ENCODE results near the gene ZNF541. TPM values are rescaled to one million over a fixed set of nuclear protein-coding genes. Genes with fewer than 3 reads are reported as not detected.

The ZNF541 gene
- total RNA-seq, 1 experiment from 2014 or later: 0.15 TPM

DNA sequence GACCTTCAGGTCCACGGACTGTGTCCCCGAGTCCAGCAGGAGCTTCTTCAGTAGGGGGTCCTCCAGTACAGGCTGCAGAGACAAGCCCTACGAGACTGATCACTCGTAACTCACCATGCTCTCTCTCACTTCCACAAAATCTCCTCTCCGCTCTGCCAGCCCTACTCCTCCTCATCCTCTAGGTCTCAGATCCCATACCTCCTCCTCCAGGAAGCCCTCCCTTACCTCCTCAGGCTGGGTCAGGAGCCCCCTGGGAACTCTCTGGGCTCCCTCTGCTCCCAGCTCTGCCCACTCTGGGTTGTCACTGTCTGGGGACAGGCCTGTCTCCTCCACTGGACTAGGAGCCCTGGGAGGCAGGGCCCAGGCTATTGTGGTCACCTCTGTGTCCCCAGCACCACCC lies 34.1 kb downstream of the ZNF541 start:
- Histone ChIP-seq H3K27me3 (ENCODE audit: control insufficient read depth, insufficient read depth, low read length) (no peaks in the 10 kb centered on the region), H3K4me1 (ENCODE audit: control insufficient read depth, insufficient read depth, low read length) (no peaks in the 10 kb centered on the region), H3K36me3 (ENCODE audit: control insufficient read depth, insufficient read depth, low read length) (no peaks in the 10 kb centered on the region), H3K4me3 (ENCODE audit: low read depth in 2 of 2, low read length in 2 of 2) (no peak overlapping the region), H3K9me3 (ENCODE audit: control insufficient read depth, insufficient read depth, low read depth, low read length) (no peaks in the 10 kb centered on the region), H3K27ac (ENCODE audit: low read length) (no peak overlapping the region)
- BruUV-seq (replicated peaks): no TSS peak
- intact Hi-C loops (cut with micrococcal nuclease; ENCODE audit: unreplicated experiment): no loop called here
- no peak for ATAC-seq
- no peak for TF ChIP-seq TCF7L2 (IDR thresholded peaks at IDR 0.05; ENCODE audit: low read depth, low read length)
- no peak for TF ChIP-seq SIN3A (IDR thresholded peaks at IDR 0.05; ENCODE audit: borderline replicate concordance, insufficient read depth, low read depth, low read length)
- no peak for TF ChIP-seq CTCF (IDR thresholded peaks at IDR 0.05)
- TF ChIP-seq REST (IDR thresholded peaks at IDR 0.05; ENCODE audit: insufficient read depth in 1 of 2, low read depth in 2 of 2, low read length in 1 of 2): no peak
- no peak for TF ChIP-seq POLR2AphosphoS5 (IDR thresholded peaks at IDR 0.05; ENCODE audit: low read depth, low read length)
- ChIA-PET CTCF (no interaction called here), POLR2A (interaction anchor here (0.5 to 0.6 kb wide), 2 partner anchors 12 to 24 kb away, joined by 3 to 4 read pairs; partner anchors contain the start of gene NAPA)
- DNase-seq (ENCODE audit: low read depth, low spot score): no peak
- in situ Hi-C loops (cut with HindIII; ENCODE audit: low pct_unique_long_range_greater_than_20kb, low sequenced_read_pairs): no loop called here

GRCh38 chr19:47537493-47537892 lies 35.5 kb downstream of the ZNF541 start:
- no peak for ATAC-seq
- Histone ChIP-seq H3K9me3 (ENCODE audit: control insufficient read depth, insufficient read depth, low read depth, low read length) (no peaks in the 10 kb centered on the region), H3K27ac (ENCODE audit: low read length) (no peak overlapping the region), H3K27me3 (ENCODE audit: control insufficient read depth, insufficient read depth, low read length) (no peaks in the 10 kb centered on the region), H3K4me1 (ENCODE audit: control insufficient read depth, insufficient read depth, low read length) (no peaks in the 10 kb centered on the region), H3K36me3 (ENCODE audit: control insufficient read depth, insufficient read depth, low read length) (no peaks in the 10 kb centered on the region), H3K4me3 (ENCODE audit: low read depth in 2 of 2, low read length in 2 of 2) (no peak overlapping the region)
- intact Hi-C loops (cut with micrococcal nuclease; ENCODE audit: unreplicated experiment): no loop called here
- no peak for DNase-seq (ENCODE audit: low read depth, low spot score)
- BruUV-seq (replicated peaks): no TSS peak
- CTCF ChIA-PET: no interaction called here
- in situ Hi-C loops (cut with HindIII; ENCODE audit: low pct_unique_long_range_greater_than_20kb, low sequenced_read_pairs): no loop called here
- TF ChIP-seq TCF7L2 (IDR thresholded peaks at IDR 0.05; ENCODE audit: low read depth, low read length) (no peak), SIN3A (IDR thresholded peaks at IDR 0.05; ENCODE audit: borderline replicate concordance, insufficient read depth, low read depth, low read length) (no peak), POLR2AphosphoS5 (IDR thresholded peaks at IDR 0.05; ENCODE audit: low read depth, low read length) (no peak), CTCF (IDR thresholded peaks at IDR 0.05) (no peak), REST (IDR thresholded peaks at IDR 0.05; ENCODE audit: insufficient read depth in 1 of 2, low read depth in 2 of 2, low read length in 1 of 2) (no peak)
- POLR2A ChIA-PET: no interaction called here

Measured in Panc1 (cell line).